HepG2 (cell line): Measurements from ENCODE around the gene GSAP. TPM values are rescaled to one million over a fixed set of nuclear protein-coding genes. Genes with fewer than 3 reads are reported as not detected.

Experiments used
- BCL6 ChIP-seq: IDR thresholded peaks from 2 replicates; pipeline ENCODE4 v1.6.1; 2016; ENCODE audit warnings: missing genetic modification reagents, missing compliant biosample characterization
- FOXO4 ChIP-seq: sonication (generic); formaldehyde crosslinking; conservative IDR thresholded peaks from 2 replicates; pipeline ENCODE4 v1.8.1; 2023; ENCODE audit warnings: missing genetic modification reagents
- KLF9 ChIP-seq: IDR thresholded peaks from 2 replicates; pipeline ENCODE4 v1.6.1; 2016; ENCODE audit warnings: low read depth
- MAF1 ChIP-seq: sonication (generic); formaldehyde crosslinking; IDR thresholded peaks from 2 replicates; pipeline ENCODE4 v1.5.0; 2020; ENCODE audit warnings: missing genetic modification reagents, borderline replicate concordance
- TCF12 ChIP-seq, 2 experiments: fragments of 450-650 bp in 1 of 2; sonication (generic) in 1 of 2; formaldehyde crosslinking in 1 of 2; IDR thresholded peaks; 2 replicates each; pipeline versions ENCODE4 v1.6.1 to v1.8.0; 2017 to 2022; ENCODE audit warnings: antibody characterized with exemption in 1 of 2, mild to moderate bottlenecking in 1 of 2, missing genetic modification reagents in 1 of 2, moderate library complexity in 1 of 2
- TEAD2 ChIP-seq: sonication (generic); formaldehyde crosslinking; IDR thresholded peaks from 2 replicates; pipeline ENCODE4 v1.9.0; 2021; ENCODE audit warnings: missing genetic modification reagents
- ZBTB21 ChIP-seq: sonication (generic); formaldehyde crosslinking; IDR thresholded peaks from 2 replicates; pipeline ENCODE4 v1.4.0; 2020; ENCODE audit warnings: missing genetic modification reagents
- ZFYVE20 ChIP-seq: sonication (generic); formaldehyde crosslinking; IDR thresholded peaks from 2 replicates; pipeline ENCODE4 v1.8.0; 2023; ENCODE audit warnings: low read depth, mild to moderate bottlenecking, moderate library complexity, missing genetic modification reagents, borderline replicate concordance
- ZNF337 ChIP-seq: sonication (generic); formaldehyde crosslinking; IDR thresholded peaks from 2 replicates; pipeline ENCODE4 v1.5.1; 2020; ENCODE audit warnings: missing genetic modification reagents, low read depth, mild to moderate bottlenecking, borderline replicate concordance
- ZNF652 ChIP-seq: IDR thresholded peaks from 2 replicates; pipeline ENCODE4 v1.6.1; 2016; ENCODE audit warnings: low read depth, borderline replicate concordance
- polyA plus RNA-seq, 8 experiments: library from polyadenylated mRNA; depleted of rRNA in 3 of 8; stranded (reverse) in 7 of 8; unstranded in 1 of 8; fragments of >200 nt; fragmentation: Illumina TruSeq in 4 of 8; extraction: Trizol in 4 of 8; gene quantifications; 2 replicates each; pipeline versions ENCODE4 v1.2.1 to v1.2.3, GENCODE V29; 2011 to 2016; ENCODE audit warnings: low read depth in 4 of 8, missing spikeins in 1 of 8, mixed read lengths in 1 of 8; ENCODE audit not compliant: insufficient read depth in 1 of 8
- total RNA-seq, 5 experiments: library from RNA; depleted of rRNA; stranded (reverse); fragments of >200 nt; fragmentation: Illumina TruSeq; extraction: Trizol; gene quantifications; 2 replicates each; pipeline ENCODE4 v1.2.3, GENCODE V29; 2016; ENCODE audit warnings: low read depth in 1 of 5
- TF ChIP-seq, protein P1 (sequence below): sonication (generic); formaldehyde crosslinking; IDR thresholded peaks from 2 replicates; pipeline ENCODE4 v1.5.0; 2020; ENCODE audit warnings: mild to moderate bottlenecking, missing genetic modification reagents
- TF ChIP-seq, protein P2 (sequence below), 2 experiments: sonication (generic) in 1 of 2; formaldehyde crosslinking in 1 of 2; IDR thresholded peaks; 2 replicates each; pipeline versions ENCODE4 v1.6.1 to v1.9.0; 2014 to 2022; ENCODE audit warnings: antibody characterized with exemption in 1 of 2, borderline replicate concordance in 1 of 2, inconsistent platforms in 1 of 2, low read depth in 1 of 2, missing genetic modification reagents in 1 of 2
- TF ChIP-seq, protein P3 (sequence below): sonication (generic); formaldehyde crosslinking; conservative IDR thresholded peaks from 2 replicates; pipeline ENCODE4 v1.4.0; 2020; ENCODE audit warnings: mild to moderate bottlenecking, missing genetic modification reagents, moderate library complexity

Gene GSAP
- total and polyA plus RNA-seq, 2 of the 13 experiments (the other 11 are each of a cell fraction or from before 2014, with no cell fraction given), result 34.6 to 40.6 TPM

GRCh38 chr7:77415823-77416620 is at the start of gene GSAP (continued):
- TF ChIP-seq FOXO4 (no peak), KLF9 (no peak), ZNF337 (no peak), MAF1 (CRISPR knock-in tag) (no peak), TEAD2 (CRISPR knock-in tag) (no peak), ZBTB21 (CRISPR knock-in tag) (no peak), BCL6 (CRISPR knock-in tag) (no peak; the same call in 1 of the 2 replicates), ZFYVE20 (CRISPR knock-in tag) (no peak; the same call in 1 of the 2 replicates), TCF12 (IDR thresholded peaks at IDR 0.05) (no peak), TCF12 (CRISPR knock-in tag; IDR thresholded peaks at IDR 0.05) (no peak), ZNF652 (CRISPR knock-in tag) (no peak)
- TF ChIP-seq, protein P1, sequence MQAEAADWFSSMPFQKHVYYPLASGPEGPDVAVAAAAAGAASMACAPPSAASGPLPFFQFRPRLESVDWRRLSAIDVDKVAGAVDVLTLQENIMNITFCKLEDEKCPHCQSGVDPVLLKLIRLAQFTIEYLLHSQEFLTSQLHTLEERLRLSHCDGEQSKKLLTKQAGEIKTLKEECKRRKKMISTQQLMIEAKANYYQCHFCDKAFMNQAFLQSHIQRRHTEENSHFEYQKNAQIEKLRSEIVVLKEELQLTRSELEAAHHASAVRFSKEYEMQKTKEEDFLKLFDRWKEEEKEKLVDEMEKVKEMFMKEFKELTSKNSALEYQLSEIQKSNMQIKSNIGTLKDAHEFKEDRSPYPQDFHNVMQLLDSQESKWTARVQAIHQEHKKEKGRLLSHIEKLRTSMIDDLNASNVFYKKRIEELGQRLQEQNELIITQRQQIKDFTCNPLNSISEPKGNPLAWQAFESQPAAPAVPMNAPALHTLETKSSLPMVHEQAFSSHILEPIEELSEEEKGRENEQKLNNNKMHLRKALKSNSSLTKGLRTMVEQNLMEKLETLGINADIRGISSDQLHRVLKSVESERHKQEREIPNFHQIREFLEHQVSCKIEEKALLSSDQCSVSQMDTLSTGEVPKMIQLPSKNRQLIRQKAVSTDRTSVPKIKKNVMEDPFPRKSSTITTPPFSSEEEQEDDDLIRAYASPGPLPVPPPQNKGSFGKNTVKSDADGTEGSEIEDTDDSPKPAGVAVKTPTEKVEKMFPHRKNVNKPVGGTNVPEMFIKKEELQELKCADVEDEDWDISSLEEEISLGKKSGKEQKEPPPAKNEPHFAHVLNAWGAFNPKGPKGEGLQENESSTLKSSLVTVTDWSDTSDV (CRISPR knock-in tag), result 0 out of 2 replicates have a peak, but pooled peaks have one; percentile 12
- TF ChIP-seq, protein P2, sequence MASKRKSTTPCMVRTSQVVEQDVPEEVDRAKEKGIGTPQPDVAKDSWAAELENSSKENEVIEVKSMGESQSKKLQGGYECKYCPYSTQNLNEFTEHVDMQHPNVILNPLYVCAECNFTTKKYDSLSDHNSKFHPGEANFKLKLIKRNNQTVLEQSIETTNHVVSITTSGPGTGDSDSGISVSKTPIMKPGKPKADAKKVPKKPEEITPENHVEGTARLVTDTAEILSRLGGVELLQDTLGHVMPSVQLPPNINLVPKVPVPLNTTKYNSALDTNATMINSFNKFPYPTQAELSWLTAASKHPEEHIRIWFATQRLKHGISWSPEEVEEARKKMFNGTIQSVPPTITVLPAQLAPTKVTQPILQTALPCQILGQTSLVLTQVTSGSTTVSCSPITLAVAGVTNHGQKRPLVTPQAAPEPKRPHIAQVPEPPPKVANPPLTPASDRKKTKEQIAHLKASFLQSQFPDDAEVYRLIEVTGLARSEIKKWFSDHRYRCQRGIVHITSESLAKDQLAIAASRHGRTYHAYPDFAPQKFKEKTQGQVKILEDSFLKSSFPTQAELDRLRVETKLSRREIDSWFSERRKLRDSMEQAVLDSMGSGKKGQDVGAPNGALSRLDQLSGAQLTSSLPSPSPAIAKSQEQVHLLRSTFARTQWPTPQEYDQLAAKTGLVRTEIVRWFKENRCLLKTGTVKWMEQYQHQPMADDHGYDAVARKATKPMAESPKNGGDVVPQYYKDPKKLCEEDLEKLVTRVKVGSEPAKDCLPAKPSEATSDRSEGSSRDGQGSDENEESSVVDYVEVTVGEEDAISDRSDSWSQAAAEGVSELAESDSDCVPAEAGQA (IDR thresholded peaks at IDR 0.05; ENCODE audit: low read depth), result no peak
- TF ChIP-seq, protein P2 (CRISPR knock-in tag; IDR thresholded peaks at IDR 0.05; ENCODE audit: borderline replicate concordance), result peak; percentile 61; the same call in 1 of the 2 replicates
- TF ChIP-seq, protein P3, sequence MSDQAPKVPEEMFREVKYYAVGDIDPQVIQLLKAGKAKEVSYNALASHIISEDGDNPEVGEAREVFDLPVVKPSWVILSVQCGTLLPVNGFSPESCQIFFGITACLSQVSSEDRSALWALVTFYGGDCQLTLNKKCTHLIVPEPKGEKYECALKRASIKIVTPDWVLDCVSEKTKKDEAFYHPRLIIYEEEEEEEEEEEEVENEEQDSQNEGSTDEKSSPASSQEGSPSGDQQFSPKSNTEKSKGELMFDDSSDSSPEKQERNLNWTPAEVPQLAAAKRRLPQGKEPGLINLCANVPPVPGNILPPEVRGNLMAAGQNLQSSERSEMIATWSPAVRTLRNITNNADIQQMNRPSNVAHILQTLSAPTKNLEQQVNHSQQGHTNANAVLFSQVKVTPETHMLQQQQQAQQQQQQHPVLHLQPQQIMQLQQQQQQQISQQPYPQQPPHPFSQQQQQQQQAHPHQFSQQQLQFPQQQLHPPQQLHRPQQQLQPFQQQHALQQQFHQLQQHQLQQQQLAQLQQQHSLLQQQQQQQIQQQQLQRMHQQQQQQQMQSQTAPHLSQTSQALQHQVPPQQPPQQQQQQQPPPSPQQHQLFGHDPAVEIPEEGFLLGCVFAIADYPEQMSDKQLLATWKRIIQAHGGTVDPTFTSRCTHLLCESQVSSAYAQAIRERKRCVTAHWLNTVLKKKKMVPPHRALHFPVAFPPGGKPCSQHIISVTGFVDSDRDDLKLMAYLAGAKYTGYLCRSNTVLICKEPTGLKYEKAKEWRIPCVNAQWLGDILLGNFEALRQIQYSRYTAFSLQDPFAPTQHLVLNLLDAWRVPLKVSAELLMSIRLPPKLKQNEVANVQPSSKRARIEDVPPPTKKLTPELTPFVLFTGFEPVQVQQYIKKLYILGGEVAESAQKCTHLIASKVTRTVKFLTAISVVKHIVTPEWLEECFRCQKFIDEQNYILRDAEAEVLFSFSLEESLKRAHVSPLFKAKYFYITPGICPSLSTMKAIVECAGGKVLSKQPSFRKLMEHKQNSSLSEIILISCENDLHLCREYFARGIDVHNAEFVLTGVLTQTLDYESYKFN (CRISPR knock-in tag), result peak; percentile 24; the same call in 1 of the 2 replicates
